Activated T-helper 9 cell treated with anti-CD3 and anti-CD28 coated beads, Interleukin-2, amount 50 U/mL, for 16 hours (primary cell): ENCODE results near the gene TFIP11.

ENCODE experiments used
- DNase-seq: peaks from one replicate; pipeline ENCODE4 v3.0.0-alpha.2; 2020; ENCODE audit warnings: low read depth

The TFIP11 gene

GRCh38 chr22:26448334-26448733 lies 63.9 kb downstream of the TFIP11 start:
- DNase-seq: no peak

GRCh38 chr22:26447584-26448329 lies 64.5 kb downstream of the TFIP11 start:
- no peak for DNase-seq

GRCh38 chr22:26446808-26447515 lies 65.3 kb downstream of the TFIP11 start:
- no peak for DNase-seq

DNA sequence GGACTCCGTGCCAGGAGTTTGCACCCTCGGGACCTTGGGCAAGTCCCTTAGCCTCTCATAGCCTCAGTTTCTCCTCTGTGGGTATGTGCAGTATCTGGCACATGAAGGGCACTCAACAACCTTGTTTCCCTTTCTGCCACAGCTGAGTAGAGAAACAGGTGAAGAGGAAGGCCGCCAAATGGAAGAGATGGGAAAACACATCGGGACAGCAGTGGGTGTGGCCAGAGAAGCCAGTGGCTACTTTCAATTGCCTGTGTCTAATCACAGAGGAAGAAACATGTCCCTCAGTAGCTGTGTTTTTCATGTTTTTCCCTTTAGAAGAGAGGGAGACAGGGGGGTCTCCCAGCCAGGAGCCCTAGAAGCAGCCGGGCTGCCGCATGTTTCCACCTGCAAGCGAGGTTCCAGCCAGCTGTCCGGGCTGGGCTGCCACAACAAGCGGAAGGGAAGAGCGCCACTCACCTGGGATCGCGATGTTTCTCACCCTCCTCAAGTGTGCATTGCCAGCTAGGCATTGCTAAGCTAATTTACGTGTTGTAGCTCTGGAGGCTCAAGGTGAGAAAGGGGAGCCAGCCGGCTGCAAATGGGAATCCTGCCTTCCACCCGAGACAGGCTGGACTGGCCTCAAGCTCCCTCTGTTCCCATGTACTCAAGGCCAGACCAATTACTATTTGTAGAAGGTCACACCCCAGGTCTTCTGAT lies 66.5 kb downstream of the TFIP11 start:
- DNase-seq: no peak

- no peak for DNase-seq
These were observed 67.5 kb downstream of the TFIP11 start for GRCh38 chr22:26444777-26445176.

GRCh38 chr22:26443901-26444690 lies 68.2 kb downstream of the TFIP11 start:
- DNase-seq: no peak

DNA sequence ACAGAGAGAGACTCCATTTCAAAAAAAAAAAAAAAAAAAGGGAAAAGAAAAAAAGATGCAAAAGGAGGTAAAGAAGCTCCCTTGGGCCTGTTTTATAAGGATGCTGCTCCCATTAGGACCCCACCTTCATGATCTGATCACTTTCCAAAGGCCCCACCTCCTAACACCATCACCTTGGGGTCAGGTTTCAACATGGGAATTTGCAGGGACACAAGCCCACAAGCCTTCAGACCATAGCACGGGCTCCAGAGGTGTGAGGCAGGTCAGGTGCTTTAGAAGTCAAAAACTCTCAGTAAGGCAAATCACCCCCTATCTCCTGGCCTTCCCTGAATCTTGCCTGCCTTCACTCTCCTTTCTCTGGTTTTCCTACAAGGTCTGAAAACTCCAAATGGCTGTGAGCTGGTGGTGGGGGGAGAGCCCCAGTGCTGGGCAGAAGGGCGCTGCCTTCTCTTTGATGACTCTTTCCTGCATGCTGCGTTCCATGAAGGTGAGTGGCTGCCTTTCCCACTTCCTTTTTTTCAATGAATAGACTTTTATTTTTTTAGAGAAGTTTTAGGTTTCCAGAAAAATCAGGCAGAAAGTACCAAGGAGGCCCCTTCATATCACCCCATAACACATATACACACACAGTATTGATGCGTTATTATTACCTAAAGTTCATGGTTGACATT lies 70.1 kb downstream of the TFIP11 start:
- DNase-seq: no peak
